GM12878 (cell line): ENCODE data around the gene PAX7. TPM values are rescaled to one million over a fixed set of nuclear protein-coding genes. Genes with fewer than 3 reads are reported as not detected.

ENCODE experiments used
- ATAC-seq: fragments of 200-7000 bp; cut with Tn5 transposase; 3 replicates; pipeline ENCODE4 v1.9.1; 2020; ENCODE audit warnings: mild to moderate bottlenecking, moderate library complexity
- BruUV-seq: library from RNA; stranded (reverse); fragments of 400-500 nt; replicated peaks from 2 replicates; lab custom pipeline; 2021; lab: Mats Ljungman, UMichigan
- CTCF ChIA-PET: fragments of 300-600 bp; sonication (Branson Sonifier 250); formaldehyde crosslinking; extraction: SDS; loops from one replicate; lab custom pipeline; 2021; ENCODE audit warnings: inconsistent platforms; lab: Yijun Ruan, JAX
- POLR2A ChIA-PET: fragments of 350-600 bp; formaldehyde crosslinking; extraction: SDS; loops from one replicate; lab custom pipeline; 2021; ENCODE audit warnings: inconsistent platforms; lab: Charles Lee
- RAD21 ChIA-PET: fragments of 300-600 bp; sonication (Branson Sonifier 250); formaldehyde crosslinking; loops from one replicate; lab custom pipeline; 2023; ENCODE audit warnings: antibody characterized with exemption; ENCODE audit not compliant: unreplicated experiment; lab: Charles Lee
- SMC1A ChIA-PET: fragments of 300-600 bp; sonication (Branson Sonifier 250); formaldehyde crosslinking; loops from one replicate; lab custom pipeline; 2023; ENCODE audit not compliant: unreplicated experiment, uncharacterized antibody; lab: Charles Lee
- DNase-seq: peaks from one replicate; pipeline ENCODE4 v3.0.0-alpha.2; 2011; ENCODE audit warnings: low read depth, low spot score
- FAIRE-seq: peaks from 3 replicates; lab custom pipeline; 2011; peaks lifted over from hg19 to GRCh38; lab: Jason Lieb, UNC
- H2AFZ ChIP-seq: 2 replicates; pipeline ENCODE4 v1.6.0; 2011; ENCODE audit warnings: low read depth, low read length, control low read depth; ENCODE audit not compliant: control insufficient read depth
- H3K27ac ChIP-seq: 2 replicates; pipeline ENCODE4 v1.5.1; 2011; ENCODE audit warnings: control low read depth; ENCODE audit not compliant: control insufficient read depth, insufficient read depth
- H3K27me3 ChIP-seq, 2 experiments: replicated peaks in 1 of 2; 2 replicates each; pipeline versions ENCODE4 v1.6.0 to v1.6.1; 2011; ENCODE audit warnings: low read length in 1 of 2; ENCODE audit not compliant: control insufficient read depth in 2 of 2, insufficient read depth in 2 of 2
- H3K36me3 ChIP-seq, 2 experiments: 2 replicates each; pipeline ENCODE4 v1.5.1; 2011; ENCODE audit warnings: low read length in 1 of 2; ENCODE audit not compliant: control insufficient read depth in 2 of 2, insufficient read depth in 2 of 2
- H3K4me1 ChIP-seq: 2 replicates; pipeline ENCODE4 v1.6.1; 2011; ENCODE audit warnings: mild to moderate bottlenecking, low read length, moderate library complexity, mixed read lengths; ENCODE audit not compliant: control insufficient read depth, insufficient read depth
- H3K4me2 ChIP-seq: 2 replicates; pipeline ENCODE4 v1.6.0; 2011; ENCODE audit warnings: control low read depth; ENCODE audit not compliant: control insufficient read depth, insufficient read depth
- H3K4me3 ChIP-seq: fragments of 200-600 bp; sonication (generic); 2 replicates; pipeline ENCODE4 v1.5.1; 2016
- H3K79me2 ChIP-seq: 2 replicates; pipeline ENCODE4 v1.6.0; 2011; ENCODE audit warnings: low read length; ENCODE audit not compliant: control insufficient read depth, insufficient read depth
- H3K9ac ChIP-seq: 2 replicates; pipeline ENCODE4 v1.8.0; 2011; ENCODE audit warnings: low read length, control low read depth, mixed read lengths; ENCODE audit not compliant: control insufficient read depth, insufficient read depth
- H3K9me3 ChIP-seq: replicated peaks from 3 replicates; pipeline ENCODE4 v1.5.1; 2011; ENCODE audit warnings: mild to moderate bottlenecking, low read length; ENCODE audit not compliant: control insufficient read depth, insufficient read depth
- H4K20me1 ChIP-seq: 2 replicates; pipeline ENCODE4 v1.6.0; 2011; ENCODE audit not compliant: control insufficient read depth, insufficient read depth
- EZH2 ChIP-seq: IDR thresholded peaks from 2 replicates; pipeline ENCODE4 v1.6.1; 2012; ENCODE audit warnings: low read depth, mild to moderate bottlenecking, control low read depth, inconsistent platforms, low read length, borderline replicate concordance; ENCODE audit not compliant: control insufficient read depth
- HCFC1 ChIP-seq: fragments of 150-350 bp; IDR thresholded peaks from 2 replicates; pipeline ENCODE4 v1.6.1; 2014; ENCODE audit warnings: low read length
- HSF1 ChIP-seq: fragments of 150-350 bp; IDR thresholded peaks from 2 replicates; pipeline ENCODE4 v1.6.1; 2014; ENCODE audit warnings: mild to moderate bottlenecking, low read depth, low read length
- IRF5 ChIP-seq: fragments of 450-650 bp; IDR thresholded peaks from 2 replicates; pipeline ENCODE4 v1.6.1; 2017; ENCODE audit warnings: borderline replicate concordance
- LARP7 ChIP-seq: fragments of 450-650 bp; IDR thresholded peaks from 2 replicates; pipeline ENCODE4 v1.6.1; 2017; ENCODE audit warnings: mild to moderate bottlenecking
- MTA2 ChIP-seq: fragments of 450-650 bp; IDR thresholded peaks from 2 replicates; pipeline ENCODE4 v1.6.1; 2016; ENCODE audit warnings: low read depth, mild to moderate bottlenecking, moderate library complexity
- NFXL1 ChIP-seq: fragments of 450-650 bp; IDR thresholded peaks from 2 replicates; pipeline ENCODE4 v1.6.1; 2017; ENCODE audit warnings: antibody characterized with exemption, mild to moderate bottlenecking, borderline replicate concordance
- POLR2AphosphoS2 ChIP-seq: IDR thresholded peaks from 2 replicates; pipeline ENCODE4 v1.6.1; 2011; ENCODE audit warnings: low read depth, mild to moderate bottlenecking, low read length, improper control_type of control experiment, moderate library complexity
- SIN3A ChIP-seq: IDR thresholded peaks from 2 replicates; pipeline ENCODE4 v1.6.1; 2012; ENCODE audit warnings: low read depth, low read length, improper control_type of control experiment
- SPI1 ChIP-seq: IDR thresholded peaks from 2 replicates; pipeline ENCODE4 v1.6.1; 2011; ENCODE audit warnings: low read depth, mild to moderate bottlenecking, low read length, moderate library complexity, borderline replicate concordance; ENCODE audit not compliant: insufficient read depth
- STAT1 ChIP-seq: fragments of 450-650 bp; conservative IDR thresholded peaks from 2 replicates; pipeline ENCODE4 v1.6.1; 2014; ENCODE audit warnings: antibody characterized with exemption, mild to moderate bottlenecking
- ZNF207 ChIP-seq: fragments of 450-650 bp; IDR thresholded peaks from 2 replicates; pipeline ENCODE4 v1.6.1; 2014; ENCODE audit warnings: antibody characterized with exemption, mild to moderate bottlenecking, borderline replicate concordance
- ZNF217 ChIP-seq: fragments of 450-650 bp; IDR thresholded peaks from 2 replicates; pipeline ENCODE4 v1.6.1; 2017; ENCODE audit warnings: antibody characterized with exemption, mild to moderate bottlenecking
- ZNF384 ChIP-seq: IDR thresholded peaks from 2 replicates; pipeline ENCODE4 v1.6.1; 2012; ENCODE audit warnings: low read depth, mild to moderate bottlenecking, low read length, improper control_type of control experiment, borderline replicate concordance
- ZNF622 ChIP-seq: fragments of 450-650 bp; IDR thresholded peaks from 2 replicates; pipeline ENCODE4 v1.6.1; 2017; ENCODE audit warnings: mild to moderate bottlenecking, inconsistent platforms
- WGBS: methylation state at CpG from one replicate; pipeline ENCODE4 v1.1.6; 2016; ENCODE audit warnings: low lambda C conversion rate; ENCODE audit not compliant: insufficient replicate concordance, insufficient coverage; ENCODE audit errors: missing lambda C conversion rate; 5-methylcytosine and 5-hydroxymethylcytosine counted together
- in situ Hi-C: fragments of 300-500 bp; cut with MboI; formaldehyde crosslinking; loops from 9 replicates; pipeline ENCODE4 v1.14.3; 2018; ENCODE audit warnings: mixed read lengths
- intact Hi-C: fragments of 100-400 bp; cut with micrococcal nuclease; formaldehyde crosslinking; loops from one replicate; pipeline ENCODE4 v1.14.2; 2022; ENCODE audit not compliant: unreplicated experiment
- polyA plus RNA-seq, 11 experiments: library from polyadenylated mRNA; depleted of rRNA in 4 of 11; unstranded in 6 of 11; stranded (reverse) in 5 of 11; fragments of >200 nt; fragmentation: Nextera tagmentation in 4 of 11; fragmentation: Illumina TruSeq in 1 of 11; extraction: Ambion mirVana in 4 of 11; extraction: Trizol in 1 of 11; gene quantifications; 1 replicate in 1 of 11; 2 replicates in 10 of 11; pipeline versions ENCODE4 v1.2.1 to v1.2.3, GENCODE V29; 2011 to 2016; ENCODE audit warnings: inconsistent platforms in 2 of 11, missing spikeins in 2 of 11, low read depth in 1 of 11
- total RNA-seq, 4 experiments: library from RNA; depleted of rRNA in 3 of 4; stranded (reverse); fragments of >200 nt in 3 of 4; fragmentation: Illumina TruSeq in 1 of 4; extraction: Trizol in 1 of 4; gene quantifications; 2 replicates each; pipeline versions ENCODE4 v1.2.1 to v1.2.3, GENCODE V29; 2013 to 2021

The PAX7 gene
- total and polyA plus RNA-seq, 10 of the 15 experiments (the other 5 are each of a cell fraction or from before 2014, with no cell fraction given), result not detected

- POLR2A ChIA-PET, result no interaction called here
Observed at GRCh38 chr1:18739408-18739807, 108.8 kb downstream of the PAX7 start.

More at GRCh38 chr1:18739408-18739807, 108.8 kb downstream of the PAX7 start:
- ChIA-PET RAD21 (no interaction called here), CTCF (no interaction called here), SMC1A (no interaction called here)
- WGBS, result 3% methylated on average over 6 of the region's 6 CpGs
- H3K4me3 ChIP-seq, result no peak overlapping the region
- DNase-seq (no peak), ATAC-seq (no peak), FAIRE-seq (no peak)
- no peak overlapping the region for H2AFZ ChIP-seq
- no peaks in the 10 kb centered on the region for H4K20me1 ChIP-seq
- no peaks in the 10 kb centered on the region for H3K4me1 ChIP-seq
- intact Hi-C loops, result no loop called here
- no peaks in the 10 kb centered on the region for H3K9me3 ChIP-seq
- H3K36me3 ChIP-seq, result no peaks in the 10 kb centered on the region
- no peak overlapping the region for H3K9ac ChIP-seq
- BruUV-seq, result no TSS peak
- H3K79me2 ChIP-seq, result no peaks in the 10 kb centered on the region
- H3K4me2 ChIP-seq, result no peak overlapping the region
- H3K27me3 ChIP-seq, result no peaks in the 10 kb centered on the region; a peak in 2 of 4 replicates
- in situ Hi-C loops, result no loop called here
- no peak overlapping the region for H3K27ac ChIP-seq
- TF ChIP-seq NFXL1, result no peak
- no peak for TF ChIP-seq ZNF622
- TF ChIP-seq MTA2, result no peak
- no peak for TF ChIP-seq HSF1
- TF ChIP-seq HCFC1, result no peak
- no peak for TF ChIP-seq STAT1
- TF ChIP-seq ZNF217, result no peak
- no peak for TF ChIP-seq EZH2
- TF ChIP-seq SIN3A, result no peak
- TF ChIP-seq ZNF207, result no peak
- TF ChIP-seq SPI1, result no peak
- no peak for TF ChIP-seq LARP7
- no peak for TF ChIP-seq ZNF384
- TF ChIP-seq IRF5, result no peak
- no peak for TF ChIP-seq POLR2AphosphoS2
